ENCODE measurements around the gene PTCH2.

PTCH2 gene

DNA sequence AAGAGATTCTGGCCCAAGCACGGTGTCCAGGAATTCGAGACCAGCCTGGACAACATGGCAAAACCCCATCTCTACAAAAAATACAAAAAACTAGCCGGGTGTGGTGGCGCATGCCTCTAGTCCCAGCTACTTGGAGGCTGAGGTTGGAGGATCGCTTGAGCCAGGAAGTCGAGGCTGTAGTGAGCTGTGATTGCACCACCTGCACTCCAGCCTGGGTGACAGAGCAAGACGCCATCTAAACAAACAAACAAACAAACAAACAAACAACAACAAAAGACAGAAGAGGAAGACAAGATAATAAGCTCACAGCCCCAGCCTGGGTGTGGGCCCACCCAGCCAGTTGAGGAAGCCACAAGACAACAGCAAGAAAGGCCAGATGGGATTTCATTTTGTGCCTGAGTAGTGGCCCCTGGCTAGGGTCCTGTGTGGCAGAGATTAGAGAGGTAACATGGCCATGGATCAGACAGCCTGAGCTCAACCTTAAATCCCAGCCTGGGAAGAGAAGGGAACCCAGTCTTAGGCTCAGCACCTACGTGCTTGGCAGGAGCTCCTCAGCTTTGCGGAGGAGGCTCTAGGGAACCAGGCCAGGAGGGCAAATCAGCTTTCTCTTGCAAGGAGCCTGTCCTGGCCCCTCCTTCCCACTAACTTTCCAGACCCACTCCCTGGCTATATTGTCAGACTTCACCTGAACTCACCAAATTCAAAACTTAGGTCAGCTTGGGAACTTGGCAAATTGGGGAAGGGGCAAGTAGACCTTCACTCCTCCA is 50.1 kb downstream of the PTCH2 start:
- Histone ChIP-seq H3K9ac (ENCODE audit: low read depth, low read length) (no peak overlapping the region), H3K27me3 (ENCODE audit: control insufficient read depth, insufficient read depth, low read length) (no peaks in the 10 kb centered on the region), H3K9me3 (replicated peaks; ENCODE audit: low read length) (no peaks in the 10 kb centered on the region), H3K4me3 (ENCODE audit: low read length) (no peak overlapping the region), H3K36me3 (ENCODE audit: insufficient read depth, low read length) (no peaks in the 10 kb centered on the region), H3K4me2 (ENCODE audit: low read length) (no peak overlapping the region), H3K4me1 (ENCODE audit: control insufficient read depth, insufficient read depth, low read length) (no peaks in the 10 kb centered on the region)

DNA sequence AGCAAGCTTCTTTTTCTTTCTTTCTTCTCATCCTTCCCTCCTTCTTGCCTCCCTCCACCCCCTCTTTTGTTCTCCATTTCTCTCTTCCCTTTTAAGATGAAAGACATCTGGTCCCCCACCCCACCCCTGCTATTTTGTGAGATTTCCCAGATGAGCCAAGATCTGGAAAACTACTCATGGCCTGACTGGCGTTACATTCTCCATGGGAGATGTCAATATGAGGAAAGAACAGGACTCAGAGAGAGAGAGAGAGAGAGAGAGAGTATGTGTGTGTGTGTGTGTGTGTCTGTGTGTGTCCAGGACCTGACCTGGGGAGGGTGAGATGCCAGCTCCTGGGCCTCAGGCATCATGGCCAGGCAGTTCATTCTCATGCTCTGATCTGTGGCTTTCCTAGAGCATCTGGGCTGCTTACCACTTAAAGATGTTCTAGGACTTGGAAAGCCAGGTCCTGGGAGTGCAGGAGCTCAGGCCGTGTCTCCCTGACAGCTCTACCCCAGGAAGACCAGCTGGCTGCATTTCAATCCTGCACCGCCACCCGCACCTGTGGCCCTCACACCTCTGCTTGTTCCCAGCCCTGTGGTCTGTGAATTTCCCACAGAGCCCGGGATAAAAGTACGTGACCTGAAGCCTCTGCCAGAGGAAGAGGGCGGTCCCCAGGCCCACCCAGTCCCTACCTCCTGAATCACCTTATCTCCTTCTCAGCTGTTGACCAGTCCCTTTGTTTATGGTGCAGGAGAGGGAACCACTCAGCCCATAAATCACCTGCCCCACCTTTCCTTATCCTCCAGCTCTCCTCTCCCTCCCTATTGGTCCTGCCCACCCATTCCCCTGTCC is 51.9 kb downstream of the PTCH2 start:
- peaks cover 6% of the 10 kb centered on the region for H3K4me1 ChIP-seq (ENCODE audit: control insufficient read depth, insufficient read depth, low read length)
- no peak overlapping the region for H3K4me2 ChIP-seq (ENCODE audit: low read length)
- H3K36me3 ChIP-seq (ENCODE audit: insufficient read depth, low read length): no peaks in the 10 kb centered on the region
- H3K9me3 ChIP-seq (replicated peaks; ENCODE audit: low read length): no peaks in the 10 kb centered on the region
- H3K27me3 ChIP-seq (ENCODE audit: control insufficient read depth, insufficient read depth, low read length): no peaks in the 10 kb centered on the region
- H3K9ac ChIP-seq (ENCODE audit: low read depth, low read length): no peak overlapping the region
- no peak overlapping the region for H3K4me3 ChIP-seq (ENCODE audit: low read length)

DNA sequence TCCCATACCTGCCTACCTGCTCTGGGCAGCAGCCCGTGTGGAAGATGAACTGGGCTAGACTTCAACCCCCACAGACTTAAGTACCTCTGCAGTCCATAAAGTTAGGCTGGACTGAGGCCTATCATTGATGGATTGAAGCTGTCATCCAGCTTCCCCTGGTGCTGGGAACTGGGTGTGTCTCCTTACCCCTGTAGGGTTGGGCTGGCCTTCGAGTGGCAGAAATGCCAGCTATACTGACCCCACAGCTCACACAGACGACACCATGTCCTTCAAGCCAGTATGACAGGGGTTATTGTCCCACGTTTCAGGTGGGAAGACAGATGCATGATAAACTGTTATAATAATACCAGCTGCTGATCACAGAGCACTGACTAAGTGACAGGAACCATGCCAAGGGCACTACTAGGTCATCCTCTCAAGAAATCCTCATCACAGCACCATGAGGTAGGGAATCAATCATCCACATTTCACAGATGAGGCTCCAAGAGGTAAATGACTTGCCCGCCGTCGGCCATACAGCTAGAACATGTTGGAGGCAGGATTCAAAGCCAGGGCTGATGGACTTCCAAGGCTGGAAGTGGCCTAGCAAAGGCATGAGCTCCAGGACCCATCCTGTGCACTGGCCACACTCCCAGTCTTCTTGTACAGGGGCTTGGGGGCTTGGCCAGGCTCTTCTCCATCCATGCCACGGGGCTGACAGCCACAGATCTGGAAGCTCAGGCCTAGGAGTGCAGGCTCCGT is 54.8 kb downstream of the PTCH2 start, which contains the start of gene BEST4:
Gene BEST4 (minus strand): TSS at position 51 of the 741 bp plus-strand sequence. CDS start 465 bp downstream, outside the sequence.
- no peak within 1 kb of the TSS for H3K4me2 ChIP-seq (ENCODE audit: low read length)
- H3K4me3 ChIP-seq (ENCODE audit: low read length): no peak within 1 kb of the TSS
- H3K9me3 ChIP-seq (replicated peaks; ENCODE audit: low read length): no peaks in the 10 kb centered on the region
- no peaks in the 10 kb centered on the region for H3K27me3 ChIP-seq (ENCODE audit: control insufficient read depth, insufficient read depth, low read length)
- H3K36me3 ChIP-seq (ENCODE audit: insufficient read depth, low read length): no peaks in the 10 kb centered on the region
- peaks cover 24% of the 10 kb centered on the region for H3K4me1 ChIP-seq (ENCODE audit: control insufficient read depth, insufficient read depth, low read length)
- H3K9ac ChIP-seq (ENCODE audit: low read depth, low read length): no peak within 1 kb of the TSS

DNA sequence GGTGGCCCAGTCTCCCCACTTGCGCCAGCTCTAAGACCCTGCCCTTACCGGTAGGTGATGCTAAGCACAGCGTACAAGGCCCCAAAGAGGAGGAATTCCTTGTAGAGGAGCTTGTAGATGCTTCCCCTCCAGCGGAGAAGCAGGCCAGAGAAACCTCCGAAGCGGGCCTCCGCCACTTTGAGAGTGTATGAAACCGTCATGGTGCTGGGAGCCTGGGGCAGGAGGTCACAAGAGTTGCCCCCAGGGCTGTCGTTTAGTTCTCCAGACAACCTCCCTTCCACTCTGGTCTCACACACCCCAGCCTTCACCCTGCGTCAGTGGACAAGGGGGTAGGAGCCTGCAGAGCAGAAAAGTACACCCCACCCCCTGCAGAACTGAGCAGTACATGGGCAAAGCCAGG is 55.5 kb downstream of the PTCH2 start:
- no peaks in the 10 kb centered on the region for H3K27me3 ChIP-seq (ENCODE audit: control insufficient read depth, insufficient read depth, low read length)
- H3K4me3 ChIP-seq (ENCODE audit: low read length): no peak overlapping the region
- no peaks in the 10 kb centered on the region for H3K36me3 ChIP-seq (ENCODE audit: insufficient read depth, low read length)
- H3K4me1 ChIP-seq (ENCODE audit: control insufficient read depth, insufficient read depth, low read length): peaks cover 24% of the 10 kb centered on the region
- no peak overlapping the region for H3K9ac ChIP-seq (ENCODE audit: low read depth, low read length)
- no peak overlapping the region for H3K4me2 ChIP-seq (ENCODE audit: low read length)
- H3K9me3 ChIP-seq (replicated peaks; ENCODE audit: low read length): no peaks in the 10 kb centered on the region

DNA sequence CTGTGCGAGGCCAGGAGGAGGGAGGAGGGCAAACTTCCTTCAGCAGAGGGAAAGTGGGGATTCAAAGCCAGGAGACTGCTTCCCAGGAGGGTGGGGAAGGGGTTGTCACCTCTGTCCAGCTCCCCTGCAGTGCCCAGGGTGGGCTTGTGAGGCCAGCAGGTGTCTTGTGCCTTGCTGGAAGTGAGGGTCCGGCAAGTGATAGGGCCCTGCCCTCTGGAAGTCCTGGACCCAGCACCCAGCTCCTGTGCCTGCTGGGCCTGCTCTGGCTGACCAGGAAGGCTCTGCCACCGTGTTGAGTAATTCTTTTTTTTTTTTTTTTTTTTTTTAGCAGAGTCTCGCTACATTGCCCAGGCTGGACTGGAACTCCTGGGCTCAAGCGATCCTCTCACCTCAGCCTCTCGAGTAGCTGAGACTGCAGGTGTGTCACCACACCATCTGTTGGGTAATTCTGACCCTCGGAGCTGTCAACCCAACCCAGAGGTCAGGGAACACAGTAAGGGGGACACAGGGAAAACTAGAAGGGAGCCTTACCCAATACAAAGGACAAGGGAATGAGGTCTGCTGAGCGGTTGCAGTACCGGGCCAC is 56.1 kb downstream of the PTCH2 start:
- Histone ChIP-seq H3K9ac (ENCODE audit: low read depth, low read length) (no peak overlapping the region), H3K4me1 (ENCODE audit: control insufficient read depth, insufficient read depth, low read length) (peaks cover 24% of the 10 kb centered on the region), H3K27me3 (ENCODE audit: control insufficient read depth, insufficient read depth, low read length) (no peaks in the 10 kb centered on the region), H3K4me2 (ENCODE audit: low read length) (peak overlapping the region; percentile 96), H3K36me3 (ENCODE audit: insufficient read depth, low read length) (no peaks in the 10 kb centered on the region), H3K4me3 (ENCODE audit: low read length) (no peak overlapping the region), H3K9me3 (replicated peaks; ENCODE audit: low read length) (no peaks in the 10 kb centered on the region)

DNA sequence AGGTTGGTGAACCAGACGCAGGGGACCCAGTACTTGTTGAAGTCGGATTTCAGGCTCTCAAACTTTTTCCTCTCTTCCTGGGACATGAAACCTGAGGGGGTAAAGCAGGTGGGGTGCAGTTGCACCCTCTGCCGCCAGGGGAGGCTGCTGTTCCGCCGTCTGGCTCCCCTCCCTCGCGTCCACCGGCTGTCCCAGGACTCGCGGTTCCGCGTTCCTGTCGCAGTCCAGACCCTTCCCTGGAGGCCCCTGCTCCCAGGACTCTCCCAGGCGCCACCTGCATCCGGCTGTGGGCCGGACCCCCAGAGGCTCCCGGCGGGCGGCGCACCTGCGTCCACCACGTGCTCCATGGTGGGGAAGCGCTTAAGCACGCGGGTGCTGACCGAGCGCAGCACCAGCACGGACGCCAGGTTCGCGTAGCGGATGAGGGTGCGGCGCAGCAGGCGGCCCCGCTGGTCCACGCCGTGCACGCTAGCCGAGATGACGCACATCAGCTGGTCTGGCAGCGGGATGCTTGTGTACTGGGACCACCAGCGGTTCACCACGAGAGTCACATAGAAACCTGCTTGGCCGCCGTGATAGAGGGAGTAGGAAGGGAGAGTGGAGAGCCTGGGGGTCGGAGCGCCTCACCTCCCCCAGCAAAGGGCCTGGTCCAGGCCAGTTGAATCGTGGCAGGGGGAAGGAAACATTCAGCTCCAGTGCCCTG is 56.8 kb downstream of the PTCH2 start:
- Histone ChIP-seq H3K9me3 (replicated peaks; ENCODE audit: low read length) (no peaks in the 10 kb centered on the region), H3K27me3 (ENCODE audit: control insufficient read depth, insufficient read depth, low read length) (no peaks in the 10 kb centered on the region), H3K36me3 (ENCODE audit: insufficient read depth, low read length) (peaks cover 4% of the 10 kb centered on the region), H3K4me1 (ENCODE audit: control insufficient read depth, insufficient read depth, low read length) (peaks cover 24% of the 10 kb centered on the region), H3K4me3 (ENCODE audit: low read length) (peak overlapping the region; percentile 70), H3K4me2 (ENCODE audit: low read length) (peak overlapping the region; percentile 96), H3K9ac (ENCODE audit: low read depth, low read length) (peak overlapping the region; percentile 63)

DNA sequence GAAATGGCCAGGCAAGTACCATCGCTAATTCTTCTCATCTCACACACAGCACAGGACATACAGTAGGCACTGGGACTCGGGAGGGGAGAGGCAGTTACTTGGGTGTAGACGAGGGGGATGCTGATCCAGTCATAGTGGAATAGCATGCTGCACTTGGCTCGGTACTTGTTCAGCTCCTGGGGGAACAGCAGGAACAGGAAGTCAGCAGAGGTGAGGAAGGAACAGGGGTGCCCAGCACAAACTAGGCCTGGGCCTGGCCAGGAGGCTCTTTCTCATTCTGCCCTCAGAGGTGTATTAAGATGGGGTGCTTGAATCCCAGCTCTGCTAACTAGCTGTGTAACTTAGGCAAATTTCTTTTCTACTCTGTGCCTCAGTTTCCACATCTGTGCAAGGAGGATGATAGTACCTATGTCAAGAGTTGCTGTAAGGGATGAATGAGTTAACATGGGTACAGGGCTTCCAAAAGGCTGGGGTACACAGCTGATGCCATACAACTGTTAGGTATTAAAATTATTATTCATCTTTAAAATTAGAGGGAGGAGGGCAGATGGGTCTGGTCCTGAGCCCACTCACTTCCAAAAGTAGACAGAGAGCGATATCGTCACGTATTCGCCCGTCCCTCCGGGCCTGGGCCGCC is 57.4 kb downstream of the PTCH2 start:
- peaks cover 24% of the 10 kb centered on the region for H3K4me1 ChIP-seq (ENCODE audit: control insufficient read depth, insufficient read depth, low read length)
- H3K9ac ChIP-seq (ENCODE audit: low read depth, low read length): peak overlapping the region; percentile 22
- H3K36me3 ChIP-seq (ENCODE audit: insufficient read depth, low read length): peaks cover 10% of the 10 kb centered on the region
- H3K4me3 ChIP-seq (ENCODE audit: low read length): peak overlapping the region; percentile 70
- H3K9me3 ChIP-seq (replicated peaks; ENCODE audit: low read length): no peaks in the 10 kb centered on the region
- H3K4me2 ChIP-seq (ENCODE audit: low read length): peak overlapping the region; percentile 96
- no peaks in the 10 kb centered on the region for H3K27me3 ChIP-seq (ENCODE audit: control insufficient read depth, insufficient read depth, low read length)

DNA sequence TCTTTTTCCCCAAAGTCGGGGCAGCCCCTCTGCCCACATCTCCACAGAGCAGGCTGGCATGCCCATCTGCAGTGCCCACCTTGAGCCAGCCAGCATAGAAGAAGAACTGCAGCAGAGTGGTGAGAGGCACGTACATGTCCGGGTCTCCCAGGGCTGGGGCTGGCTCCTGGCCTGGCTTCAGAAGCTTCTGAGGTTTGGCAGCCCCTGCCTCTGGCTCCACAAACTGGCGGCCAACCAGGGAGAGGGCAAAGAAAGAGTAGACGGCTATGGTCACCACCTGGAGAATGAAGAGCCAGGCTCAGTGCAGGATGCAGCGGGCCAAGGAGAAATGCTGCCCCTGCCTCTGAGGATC is 58.0 kb downstream of the PTCH2 start:
- Histone ChIP-seq H3K4me1 (ENCODE audit: control insufficient read depth, insufficient read depth, low read length) (peaks cover 24% of the 10 kb centered on the region), H3K4me3 (ENCODE audit: low read length) (no peak overlapping the region), H3K9me3 (replicated peaks; ENCODE audit: low read length) (no peaks in the 10 kb centered on the region), H3K4me2 (ENCODE audit: low read length) (no peak overlapping the region), H3K9ac (ENCODE audit: low read depth, low read length) (no peak overlapping the region), H3K36me3 (ENCODE audit: insufficient read depth, low read length) (peaks cover 17% of the 10 kb centered on the region), H3K27me3 (ENCODE audit: control insufficient read depth, insufficient read depth, low read length) (no peaks in the 10 kb centered on the region)

DNA sequence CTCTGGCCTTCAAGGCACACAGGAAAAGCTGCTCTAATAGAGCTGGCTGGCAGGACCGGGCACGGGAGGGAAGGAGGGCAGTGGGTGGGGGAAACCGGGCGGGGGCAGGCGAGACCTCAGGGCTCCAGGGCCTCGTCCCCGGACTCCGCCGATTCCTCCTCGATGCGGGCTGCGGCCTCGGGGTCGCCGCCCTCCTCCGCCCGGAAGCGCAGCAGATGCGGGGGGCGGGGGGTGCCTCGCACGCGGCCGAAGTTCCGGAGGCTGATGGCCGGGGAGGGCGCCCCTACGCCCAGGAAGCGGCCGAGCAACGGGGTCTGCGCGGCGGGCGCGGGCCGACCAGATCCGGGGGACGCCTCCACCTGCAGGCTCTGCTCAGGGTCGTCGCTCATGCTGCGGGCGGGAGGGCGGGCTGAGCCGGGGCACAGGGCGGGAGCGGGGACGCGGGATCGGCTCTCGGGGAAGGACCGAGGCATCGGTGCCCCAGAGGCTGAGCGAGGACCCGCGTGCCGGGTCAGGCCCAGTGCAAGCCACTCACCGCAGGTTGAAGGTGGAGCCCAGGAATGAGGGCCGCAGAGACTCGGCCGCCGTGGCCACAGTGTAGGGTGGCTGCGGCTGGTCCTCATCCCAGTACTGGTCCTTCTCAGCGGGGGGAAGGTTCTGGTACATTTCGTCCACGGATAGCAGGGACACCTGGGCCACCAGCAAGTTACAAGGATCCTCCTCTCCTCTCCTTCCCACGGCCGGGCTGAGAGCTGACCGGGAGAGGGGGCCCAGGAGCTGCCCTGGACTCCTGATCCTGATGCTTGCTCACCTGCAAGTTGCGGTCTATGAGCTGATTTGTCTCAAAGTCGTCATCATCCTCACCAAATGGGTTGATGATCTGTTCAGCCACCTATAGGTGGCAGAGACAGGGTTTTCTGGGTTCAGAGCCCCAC is 58.7 kb downstream of the PTCH2 start:
- Histone ChIP-seq H3K9me3 (replicated peaks; ENCODE audit: low read length) (no peaks in the 10 kb centered on the region), H3K9ac (ENCODE audit: low read depth, low read length) (peak overlapping the region; percentile 39), H3K27me3 (ENCODE audit: control insufficient read depth, insufficient read depth, low read length) (no peaks in the 10 kb centered on the region), H3K4me2 (ENCODE audit: low read length) (peak overlapping the region; percentile 50), H3K4me1 (ENCODE audit: control insufficient read depth, insufficient read depth, low read length) (peaks cover 24% of the 10 kb centered on the region), H3K36me3 (ENCODE audit: insufficient read depth, low read length) (peaks cover 23% of the 10 kb centered on the region), H3K4me3 (ENCODE audit: low read length) (peak overlapping the region; percentile 3)

DNA sequence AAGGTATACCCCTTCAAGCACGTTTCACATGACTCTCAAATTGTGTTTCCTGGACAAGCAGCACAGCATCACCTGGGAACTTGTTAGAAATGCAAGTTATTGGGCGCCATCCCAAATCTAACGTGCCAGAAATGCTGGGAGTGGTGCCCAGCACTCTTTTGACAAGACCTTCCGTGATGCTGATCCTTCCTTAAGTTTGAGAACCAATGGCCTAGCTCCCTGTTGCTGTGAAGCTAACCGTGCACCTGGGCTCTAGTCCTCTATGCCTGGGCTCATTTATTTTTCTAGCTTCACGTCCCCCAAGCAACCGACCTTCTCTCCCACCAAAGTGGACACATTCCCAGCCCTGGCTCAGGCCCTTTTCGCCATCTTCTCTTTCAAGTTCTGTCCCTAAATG is 59.4 kb downstream of the PTCH2 start:
- Histone ChIP-seq H3K36me3 (ENCODE audit: insufficient read depth, low read length) (peaks cover 30% of the 10 kb centered on the region), H3K4me3 (ENCODE audit: low read length) (peak overlapping the region; percentile 3), H3K9ac (ENCODE audit: low read depth, low read length) (peak overlapping the region; percentile 39), H3K9me3 (replicated peaks; ENCODE audit: low read length) (no peaks in the 10 kb centered on the region), H3K27me3 (ENCODE audit: control insufficient read depth, insufficient read depth, low read length) (no peaks in the 10 kb centered on the region), H3K4me1 (ENCODE audit: control insufficient read depth, insufficient read depth, low read length) (peaks cover 24% of the 10 kb centered on the region), H3K4me2 (ENCODE audit: low read length) (peak overlapping the region; percentile 50)

Measured in skeletal muscle satellite cell (primary cell).